Measurements from ENCODE around the gene C9orf43. TPM values are rescaled to one million over a fixed set of nuclear protein-coding genes. Genes with fewer than 3 reads are reported as not detected.

C9orf43 gene
- polyA plus RNA-seq, 2 of the 4 experiments (the other 2 are of a cell fraction): 0.50 to 1.0 TPM

DNA sequence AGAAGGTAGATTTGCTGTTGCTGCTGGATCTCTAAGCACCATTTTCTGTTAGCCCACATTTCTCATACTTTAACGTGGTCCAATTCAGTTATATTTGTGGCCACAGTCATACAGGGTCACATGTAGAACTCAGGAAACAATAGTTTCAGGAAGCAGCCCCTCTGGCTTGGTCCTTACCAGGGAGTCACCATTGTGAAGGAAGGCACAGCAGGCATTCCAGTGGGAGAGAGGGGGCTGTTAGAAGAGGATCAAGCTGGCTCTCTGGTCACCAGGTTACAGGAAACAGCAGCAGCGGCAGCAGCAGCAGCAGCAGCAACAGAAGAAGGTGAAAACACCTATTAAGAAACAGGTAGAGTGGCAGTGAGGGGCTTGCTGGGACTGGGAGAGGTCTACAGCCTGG lies 14.5 kb downstream of the C9orf43 start (continued):
- TF ChIP-seq POLR2AphosphoS2 (conservative IDR thresholded peaks at IDR 0.05; ENCODE audit: low read length): no peak

- no peak overlapping the region for H3K27ac ChIP-seq
- FAIRE-seq: no peak
- no peak overlapping the region for H3K4me2 ChIP-seq
- no peaks in the 10 kb centered on the region for H3K4me1 ChIP-seq
- TF ChIP-seq KDM5A (IDR thresholded peaks at IDR 0.05) (no peak), HOXB5 (CRISPR knock-in tag; IDR thresholded peaks at IDR 0.05) (no peak), SREBF2 (IDR thresholded peaks at IDR 0.05) (no peak), ZNF302 (CRISPR knock-in tag; IDR thresholded peaks at IDR 0.05) (no peak), POLR2A (IDR thresholded peaks at IDR 0.05; ENCODE audit: low read length) (no peak)
- TF ChIP-seq, protein P1, sequence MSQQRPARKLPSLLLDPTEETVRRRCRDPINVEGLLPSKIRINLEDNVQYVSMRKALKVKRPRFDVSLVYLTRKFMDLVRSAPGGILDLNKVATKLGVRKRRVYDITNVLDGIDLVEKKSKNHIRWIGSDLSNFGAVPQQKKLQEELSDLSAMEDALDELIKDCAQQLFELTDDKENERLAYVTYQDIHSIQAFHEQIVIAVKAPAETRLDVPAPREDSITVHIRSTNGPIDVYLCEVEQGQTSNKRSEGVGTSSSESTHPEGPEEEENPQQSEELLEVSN (IDR thresholded peaks at IDR 0.05; ENCODE audit: borderline replicate concordance, low read depth): no peak
- TF ChIP-seq, protein P2, sequence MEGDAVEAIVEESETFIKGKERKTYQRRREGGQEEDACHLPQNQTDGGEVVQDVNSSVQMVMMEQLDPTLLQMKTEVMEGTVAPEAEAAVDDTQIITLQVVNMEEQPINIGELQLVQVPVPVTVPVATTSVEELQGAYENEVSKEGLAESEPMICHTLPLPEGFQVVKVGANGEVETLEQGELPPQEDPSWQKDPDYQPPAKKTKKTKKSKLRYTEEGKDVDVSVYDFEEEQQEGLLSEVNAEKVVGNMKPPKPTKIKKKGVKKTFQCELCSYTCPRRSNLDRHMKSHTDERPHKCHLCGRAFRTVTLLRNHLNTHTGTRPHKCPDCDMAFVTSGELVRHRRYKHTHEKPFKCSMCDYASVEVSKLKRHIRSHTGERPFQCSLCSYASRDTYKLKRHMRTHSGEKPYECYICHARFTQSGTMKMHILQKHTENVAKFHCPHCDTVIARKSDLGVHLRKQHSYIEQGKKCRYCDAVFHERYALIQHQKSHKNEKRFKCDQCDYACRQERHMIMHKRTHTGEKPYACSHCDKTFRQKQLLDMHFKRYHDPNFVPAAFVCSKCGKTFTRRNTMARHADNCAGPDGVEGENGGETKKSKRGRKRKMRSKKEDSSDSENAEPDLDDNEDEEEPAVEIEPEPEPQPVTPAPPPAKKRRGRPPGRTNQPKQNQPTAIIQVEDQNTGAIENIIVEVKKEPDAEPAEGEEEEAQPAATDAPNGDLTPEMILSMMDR (IDR thresholded peaks at IDR 0.05): no peak
- DNase-seq (ENCODE audit: low read depth in 1 of 2, low spot score in 1 of 2): no peak
- no peak for ATAC-seq
- CTCF ChIA-PET: interaction anchor here (1.2 to 2.6 kb wide), 8 partner anchors 10 to 231 kb away, joined by 3 to 9 read pairs (median 6); no protein-coding TSS in a partner anchor
- H3K4me3 ChIP-seq: no peak overlapping the region
- 25% methylated on average over 1 of the region's 1 CpG for WGBS (ENCODE audit: missing lambda C conversion rate)
- H3K9me3 ChIP-seq: no peaks in the 10 kb centered on the region
- POLR2A ChIA-PET: no interaction called here
These were observed 16.2 kb downstream of the C9orf43 start for GRCh38 chr9:113426701-113427100.

DNA sequence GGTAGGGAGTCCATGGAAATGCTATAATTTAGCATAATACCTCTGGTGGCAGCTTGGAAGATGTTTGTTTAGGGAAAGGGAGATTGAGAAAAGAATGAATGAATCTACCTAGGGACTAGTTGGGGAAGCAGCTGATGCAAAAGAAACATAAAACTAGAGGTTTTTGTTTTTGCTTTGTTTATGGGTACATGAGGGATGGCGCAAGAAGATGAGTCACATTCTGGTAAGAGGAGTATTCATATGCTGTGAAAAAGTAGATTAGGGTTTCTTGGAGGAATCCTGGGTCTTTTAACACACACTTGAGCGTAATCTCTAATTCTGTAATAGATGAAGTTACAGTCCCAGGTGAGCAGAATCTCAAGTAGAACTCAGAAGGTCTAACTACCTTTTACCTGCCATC lies 17.1 kb downstream of the C9orf43 start:
- Histone ChIP-seq H3K4me3 (no peak overlapping the region), H3K9me3 (no peaks in the 10 kb centered on the region), H3K27ac (no peak overlapping the region), H3K4me1 (no peaks in the 10 kb centered on the region), H3K4me2 (no peak overlapping the region)
- no peak for ATAC-seq
- no peak for FAIRE-seq
- no peak for DNase-seq (ENCODE audit: low read depth in 1 of 2, low spot score in 1 of 2)
- CTCF ChIA-PET: interaction anchor here (1.2 to 2.6 kb wide), 5 partner anchors 11 to 164 kb away, joined by 3 to 9 read pairs (median 4); no protein-coding TSS in a partner anchor
- POLR2A ChIA-PET: no interaction called here
- no peak for TF ChIP-seq FOSL2 (IDR thresholded peaks at IDR 0.05)
- peak; percentile 35; the same call in 1 of the 2 replicates for TF ChIP-seq FOSL2 (CRISPR knock-in tag; IDR thresholded peaks at IDR 0.05)
- TF ChIP-seq, protein P3, sequence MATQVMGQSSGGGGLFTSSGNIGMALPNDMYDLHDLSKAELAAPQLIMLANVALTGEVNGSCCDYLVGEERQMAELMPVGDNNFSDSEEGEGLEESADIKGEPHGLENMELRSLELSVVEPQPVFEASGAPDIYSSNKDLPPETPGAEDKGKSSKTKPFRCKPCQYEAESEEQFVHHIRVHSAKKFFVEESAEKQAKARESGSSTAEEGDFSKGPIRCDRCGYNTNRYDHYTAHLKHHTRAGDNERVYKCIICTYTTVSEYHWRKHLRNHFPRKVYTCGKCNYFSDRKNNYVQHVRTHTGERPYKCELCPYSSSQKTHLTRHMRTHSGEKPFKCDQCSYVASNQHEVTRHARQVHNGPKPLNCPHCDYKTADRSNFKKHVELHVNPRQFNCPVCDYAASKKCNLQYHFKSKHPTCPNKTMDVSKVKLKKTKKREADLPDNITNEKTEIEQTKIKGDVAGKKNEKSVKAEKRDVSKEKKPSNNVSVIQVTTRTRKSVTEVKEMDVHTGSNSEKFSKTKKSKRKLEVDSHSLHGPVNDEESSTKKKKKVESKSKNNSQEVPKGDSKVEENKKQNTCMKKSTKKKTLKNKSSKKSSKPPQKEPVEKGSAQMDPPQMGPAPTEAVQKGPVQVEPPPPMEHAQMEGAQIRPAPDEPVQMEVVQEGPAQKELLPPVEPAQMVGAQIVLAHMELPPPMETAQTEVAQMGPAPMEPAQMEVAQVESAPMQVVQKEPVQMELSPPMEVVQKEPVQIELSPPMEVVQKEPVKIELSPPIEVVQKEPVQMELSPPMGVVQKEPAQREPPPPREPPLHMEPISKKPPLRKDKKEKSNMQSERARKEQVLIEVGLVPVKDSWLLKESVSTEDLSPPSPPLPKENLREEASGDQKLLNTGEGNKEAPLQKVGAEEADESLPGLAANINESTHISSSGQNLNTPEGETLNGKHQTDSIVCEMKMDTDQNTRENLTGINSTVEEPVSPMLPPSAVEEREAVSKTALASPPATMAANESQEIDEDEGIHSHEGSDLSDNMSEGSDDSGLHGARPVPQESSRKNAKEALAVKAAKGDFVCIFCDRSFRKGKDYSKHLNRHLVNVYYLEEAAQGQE (IDR thresholded peaks at IDR 0.05): no peak
- 89% methylated on average over 2 of the region's 2 CpGs for WGBS (ENCODE audit: missing lambda C conversion rate)

DNA sequence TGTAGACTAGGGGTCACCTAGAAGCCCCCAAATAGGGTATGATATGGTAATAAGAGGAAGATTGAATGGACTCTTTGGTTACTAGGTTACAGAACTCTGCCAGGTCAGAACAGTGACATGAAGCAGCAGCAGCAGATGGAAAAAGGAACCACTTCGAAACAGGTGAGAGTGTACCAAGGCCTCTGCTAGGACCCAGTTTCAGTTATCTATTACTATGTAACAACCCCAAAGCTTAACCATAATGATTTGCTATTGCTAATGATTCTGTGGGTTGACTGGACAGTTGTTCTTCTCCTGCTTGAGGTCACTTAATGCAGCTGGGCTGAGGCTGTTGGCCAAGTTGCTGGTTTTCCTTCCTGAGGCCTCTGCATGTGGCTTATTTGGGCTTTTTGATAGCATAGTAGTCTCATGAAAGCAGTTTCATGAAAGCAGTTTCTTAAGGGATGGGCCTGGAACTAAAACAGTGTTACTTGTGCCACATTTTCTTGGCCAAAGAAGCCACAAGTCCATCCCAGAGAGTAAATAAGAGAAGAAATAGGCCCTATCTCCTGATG lies 17.6 kb downstream of the C9orf43 start:
- no peak for FAIRE-seq
- ChIA-PET POLR2A (no interaction called here), CTCF (interaction anchor here (1.2 to 2.2 kb wide), 4 partner anchors 9 to 163 kb away, joined by 3 to 5 read pairs (median 4); no protein-coding TSS in a partner anchor)
- no peak for TF ChIP-seq NPAS2 (CRISPR knock-in tag; IDR thresholded peaks at IDR 0.05; ENCODE audit: borderline replicate concordance)
- no peak for TF ChIP-seq SMC3 (IDR thresholded peaks at IDR 0.05)
- no peak for TF ChIP-seq KDM5A (IDR thresholded peaks at IDR 0.05)
- TF ChIP-seq EHMT2 (IDR thresholded peaks at IDR 0.05; ENCODE audit: low read depth): no peak
- TF ChIP-seq, protein P1 (IDR thresholded peaks at IDR 0.05; ENCODE audit: borderline replicate concordance, low read depth): no peak
- no peak for TF ChIP-seq JUN (IDR thresholded peaks at IDR 0.05)
- no peak for TF ChIP-seq KDM1A (IDR thresholded peaks at IDR 0.05; ENCODE audit: low read depth)
- TF ChIP-seq EHF (CRISPR knock-in tag; IDR thresholded peaks at IDR 0.05): no peak
- no peak for TF ChIP-seq TFCP2L1 (CRISPR knock-in tag; IDR thresholded peaks at IDR 0.05)
- TF ChIP-seq, protein P4, sequence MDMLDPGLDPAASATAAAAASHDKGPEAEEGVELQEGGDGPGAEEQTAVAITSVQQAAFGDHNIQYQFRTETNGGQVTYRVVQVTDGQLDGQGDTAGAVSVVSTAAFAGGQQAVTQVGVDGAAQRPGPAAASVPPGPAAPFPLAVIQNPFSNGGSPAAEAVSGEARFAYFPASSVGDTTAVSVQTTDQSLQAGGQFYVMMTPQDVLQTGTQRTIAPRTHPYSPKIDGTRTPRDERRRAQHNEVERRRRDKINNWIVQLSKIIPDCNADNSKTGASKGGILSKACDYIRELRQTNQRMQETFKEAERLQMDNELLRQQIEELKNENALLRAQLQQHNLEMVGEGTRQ (IDR thresholded peaks at IDR 0.05): no peak
- TF ChIP-seq HOXB13 (CRISPR knock-in tag; IDR thresholded peaks at IDR 0.05; ENCODE audit: low read depth): no peak
- Histone ChIP-seq H3K9me3 (no peaks in the 10 kb centered on the region), H3K4me1 (no peaks in the 10 kb centered on the region), H3K4me2 (no peak overlapping the region), H3K27ac (no peak overlapping the region), H3K4me3 (no peak overlapping the region)
- ATAC-seq: no peak
- WGBS (ENCODE audit: missing lambda C conversion rate): 60% methylated on average over 1 of the region's 1 CpG
- DNase-seq (ENCODE audit: low read depth in 1 of 2, low spot score in 1 of 2): no peak

Data from A549 (cell line).